Adrenal gland (tissue), 12 donors: ENCODE data around the gene TPSD1. TPM values are rescaled to one million over a fixed set of nuclear protein-coding genes. Genes with fewer than 3 reads are reported as not detected.

Experiments used
- DNase-seq, 7 donors: peaks; one replicate each; pipeline ENCODE4 v3.0.0-alpha.2; 2019 to 2020
- H3K27ac ChIP-seq, 5 donors: fragments of 200-600 bp; sonication (generic) in 4 of 5; 1 replicate in 3 of 5; 2 replicates in 2 of 5; pipeline versions ENCODE4 v1.5.1 to v1.8.0; 2016 to 2020; ENCODE audit warnings: mild to moderate bottlenecking in 1 of 5
- H3K27me3 ChIP-seq: fragments of 200-600 bp; 2 replicates; pipeline ENCODE4 v1.8.0; 2021
- H3K36me3 ChIP-seq, 2 donors: fragments of 200-600 bp; replicated peaks in 1 of 2; 1 replicate in 1 of 2; 2 replicates in 1 of 2; pipeline versions ENCODE4 v1.5.1 to v1.8.0; 2018 to 2022
- H3K4me1 ChIP-seq, 2 donors: fragments of 200-600 bp; replicated peaks in 1 of 2; 1 replicate in 1 of 2; 2 replicates in 1 of 2; pipeline versions ENCODE4 v1.5.1 to v1.8.0; 2018 to 2021
- H3K4me3 ChIP-seq, 4 donors: fragments of 200-600 bp; sonication (generic) in 3 of 4; one replicate each; pipeline ENCODE4 v1.5.1; 2016 to 2018
- H3K9me3 ChIP-seq, 3 donors: fragments of 200-600 bp; sonication (generic) in 1 of 3; replicated peaks in 1 of 3; 1 replicate in 2 of 3; 2 replicates in 1 of 3; pipeline versions ENCODE4 v1.5.1 to v1.8.0; 2016 to 2021
- POLR2A ChIP-seq, 2 donors: fragments of 450-650 bp; IDR thresholded peaks; one replicate each; pipeline ENCODE4 v1.6.1; 2017; ENCODE audit warnings: antibody characterized with exemption in 2 of 2, mild to moderate bottlenecking in 2 of 2, moderate library complexity in 1 of 2
- WGBS, 4 donors: extraction: QIAGEN DNeasy Blood & Tissue Kit in 2 of 4; methylation state at CpG; one replicate each; pipeline versions ENCODE4 v1.1.5 to v1.1.7; 2013 to 2017; 5-methylcytosine and 5-hydroxymethylcytosine counted together
- intact Hi-C, 2 donors: fragments of 100-400 bp; cut with DNase I; formaldehyde crosslinking; loops; one replicate each; pipeline versions ENCODE4 v1.14.1 to v1.15.0; 2022 to 2023
- polyA plus RNA-seq, 3 donors: library from polyadenylated mRNA; stranded (reverse); fragments of 200-250 nt in 2 of 3; fragments of 350-450 nt in 1 of 3; fragmentation: Illumina TruSeq in 1 of 3; extraction: RNeasy Lipid Tissue Mini Kit (QIAGEN cat#74804) in 1 of 3; gene quantifications; one replicate each; pipeline ENCODE4 v1.2.3, GENCODE V29; 2013 to 2014
- total RNA-seq, 9 donors: library from RNA; depleted of rRNA in 4 of 9; stranded (reverse); fragments of >200 nt in 4 of 9; fragments of 120-200 nt in 1 of 9; fragmentation: NEBNext Ultra II Directional in 1 of 9; extraction: Animal tissue kit (Norgen Biotek cat#: 25700) in 1 of 9; gene quantifications; one replicate each; pipeline versions ENCODE4 v1.1.0 to v1.2.4, GENCODE V29; 2013 to 2023
- TF ChIP-seq, protein P1 (sequence below), 6 experiments: fragments of 450-650 bp in 4 of 6; fragments of 200-600 bp in 2 of 6; sonication (generic) in 1 of 6; IDR thresholded peaks; 1 replicate in 5 of 6; 2 replicates in 1 of 6; pipeline versions ENCODE4 v1.5.1 to v1.8.0; 2016 to 2021; ENCODE audit warnings: antibody characterized with exemption in 6 of 6, mild to moderate bottlenecking in 2 of 6, moderate library complexity in 1 of 6
- donor health status: healthy with polysubstance abuse.
- donor health status: Bipolar disorder and iron deficiency.
- donor health status: DM: yes; HTN: yes; CAD: no.
- donor health status: DM: no; HTN: no; CAD: no.
- donor health status: DM: no; HTN: no; CAD: no.
- donor health status: DM: yes; HTN: yes; CAD: no.

TPSD1 gene
- total and polyA plus RNA-seq, 12 donors, result 0.24 TPM; not detected in 11

DNA sequence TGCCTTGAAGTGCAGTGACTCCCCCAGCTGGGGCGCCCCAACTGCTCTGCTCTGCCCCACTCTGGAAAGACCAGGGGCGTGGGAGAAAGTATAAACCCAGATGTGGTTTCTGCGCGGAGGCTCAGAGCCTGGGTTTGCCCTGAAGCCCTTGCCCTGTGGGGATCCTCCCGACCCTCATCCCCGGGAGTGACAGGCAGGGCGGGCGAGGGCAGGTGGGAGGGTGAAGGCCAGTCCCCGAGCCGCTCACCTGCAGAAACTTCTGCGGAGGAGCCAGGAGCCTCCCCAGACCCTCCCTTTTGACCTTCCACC is 3.8 kb downstream of the TPSD1 start:
- peaks cover 16% of the 10 kb centered on the region for H3K27me3 ChIP-seq
- intact Hi-C loops, result no loop called here
- no peak overlapping the region for H3K27ac ChIP-seq

DNA sequence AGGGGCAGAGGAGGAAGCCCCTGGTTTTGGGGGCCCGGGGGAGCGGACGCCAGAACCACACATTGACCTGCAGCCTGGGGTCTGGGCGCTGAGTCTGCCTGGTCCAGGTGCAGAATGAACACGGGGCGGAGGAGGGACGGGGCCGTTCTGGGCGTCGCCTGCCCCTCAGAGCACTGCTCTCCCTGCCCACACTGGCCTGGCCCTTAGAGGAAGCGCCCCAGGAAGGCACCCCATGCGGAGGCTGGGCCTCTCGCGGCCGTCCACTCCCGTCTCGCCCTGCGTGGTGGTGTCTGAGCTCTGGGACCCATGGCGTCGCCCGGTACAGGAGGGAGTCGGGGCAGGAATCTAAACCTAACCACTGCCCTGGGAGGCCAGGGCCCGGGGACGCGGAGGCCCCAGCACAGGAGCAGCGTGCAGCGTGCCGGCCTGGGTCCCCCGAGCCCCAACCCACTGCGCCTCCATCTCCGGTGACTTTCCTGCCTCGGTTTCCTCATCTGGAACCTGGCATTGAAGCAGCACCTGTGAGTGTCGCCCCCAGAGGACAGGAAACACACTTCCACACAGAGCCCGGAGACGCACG is 4.3 kb downstream of the TPSD1 start:
- WGBS, 4 donors, result 40 to 78% (median 61%) methylated on average over 1 to 36 of the region's 36 CpGs
- Histone ChIP-seq H3K4me1 (no peaks in the 10 kb centered on the region), H3K27ac (no peak overlapping the region), H3K36me3 (no peaks in the 10 kb centered on the region), H3K27me3 (peaks cover 16% of the 10 kb centered on the region), H3K9me3 (no peaks in the 10 kb centered on the region), H3K4me3 (no peak overlapping the region)
- intact Hi-C loops, result no loop called here
- no peak for DNase-seq
- TF ChIP-seq, protein P1, sequence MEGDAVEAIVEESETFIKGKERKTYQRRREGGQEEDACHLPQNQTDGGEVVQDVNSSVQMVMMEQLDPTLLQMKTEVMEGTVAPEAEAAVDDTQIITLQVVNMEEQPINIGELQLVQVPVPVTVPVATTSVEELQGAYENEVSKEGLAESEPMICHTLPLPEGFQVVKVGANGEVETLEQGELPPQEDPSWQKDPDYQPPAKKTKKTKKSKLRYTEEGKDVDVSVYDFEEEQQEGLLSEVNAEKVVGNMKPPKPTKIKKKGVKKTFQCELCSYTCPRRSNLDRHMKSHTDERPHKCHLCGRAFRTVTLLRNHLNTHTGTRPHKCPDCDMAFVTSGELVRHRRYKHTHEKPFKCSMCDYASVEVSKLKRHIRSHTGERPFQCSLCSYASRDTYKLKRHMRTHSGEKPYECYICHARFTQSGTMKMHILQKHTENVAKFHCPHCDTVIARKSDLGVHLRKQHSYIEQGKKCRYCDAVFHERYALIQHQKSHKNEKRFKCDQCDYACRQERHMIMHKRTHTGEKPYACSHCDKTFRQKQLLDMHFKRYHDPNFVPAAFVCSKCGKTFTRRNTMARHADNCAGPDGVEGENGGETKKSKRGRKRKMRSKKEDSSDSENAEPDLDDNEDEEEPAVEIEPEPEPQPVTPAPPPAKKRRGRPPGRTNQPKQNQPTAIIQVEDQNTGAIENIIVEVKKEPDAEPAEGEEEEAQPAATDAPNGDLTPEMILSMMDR (IDR thresholded peaks at IDR 0.05), result no peak
- TF ChIP-seq POLR2A (IDR thresholded peaks at IDR 0.05), result no peak

More for the DNA sequence above, 3.8 kb downstream of the TPSD1 start:
- DNase-seq, result no peak
- TF ChIP-seq, protein P1 (IDR thresholded peaks at IDR 0.05), result no peak
- no peak for TF ChIP-seq POLR2A (IDR thresholded peaks at IDR 0.05)
- no peak overlapping the region for H3K4me3 ChIP-seq
- H3K4me1 ChIP-seq, result no peaks in the 10 kb centered on the region
- H3K9me3 ChIP-seq, result no peaks in the 10 kb centered on the region
- H3K36me3 ChIP-seq, result no peaks in the 10 kb centered on the region
- WGBS, 4 donors, result 7 to 24% (median 14%) methylated on average over 2 to 11 of the region's 11 CpGs

DNA sequence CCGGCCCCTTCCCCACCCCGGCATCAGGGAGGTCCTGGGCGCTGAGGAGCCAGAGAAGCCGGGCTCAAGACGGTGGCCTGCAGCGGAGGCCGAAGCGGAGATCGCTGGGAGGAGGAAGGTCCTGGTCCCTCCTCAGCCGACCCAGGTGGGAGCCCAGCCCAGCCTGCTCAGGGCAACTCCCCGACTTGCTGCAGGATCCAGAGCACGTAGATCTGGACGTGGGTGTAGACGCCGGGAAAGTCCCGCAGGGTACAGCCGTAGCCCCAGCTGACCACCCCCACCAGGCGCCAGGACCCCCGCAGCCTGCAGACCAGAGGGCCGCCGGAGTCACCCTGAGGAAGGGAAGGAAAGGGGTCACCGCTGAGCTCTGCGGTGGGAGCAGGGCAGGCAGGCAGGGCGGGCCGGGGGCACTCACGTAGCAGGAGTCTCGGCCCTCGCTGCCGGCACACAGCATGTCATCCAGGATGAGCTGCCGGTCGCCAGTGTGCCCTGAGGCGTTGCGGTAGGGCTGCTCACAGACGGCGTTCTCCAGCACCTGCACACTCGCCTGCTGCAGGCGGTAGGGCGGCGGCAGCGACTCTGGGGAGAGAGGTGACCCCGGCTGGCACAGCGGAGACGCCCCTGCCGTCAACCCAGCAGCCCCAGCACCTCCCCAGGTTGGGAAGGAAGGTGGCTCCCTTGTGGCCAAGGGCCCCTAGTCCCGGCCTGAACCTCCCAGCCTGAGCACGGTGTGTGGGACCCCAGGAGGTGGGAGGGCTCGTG is 5.4 kb downstream of the TPSD1 start:
- no peaks in the 10 kb centered on the region for H3K36me3 ChIP-seq
- WGBS, 4 donors, result 10 to 30% (median 15%) methylated on average over 7 to 47 of the region's 47 CpGs
- H3K27me3 ChIP-seq, result peaks cover 16% of the 10 kb centered on the region
- no peaks in the 10 kb centered on the region for H3K9me3 ChIP-seq
- TF ChIP-seq, protein P1 (IDR thresholded peaks at IDR 0.05), result no peak
- no peaks in the 10 kb centered on the region for H3K4me1 ChIP-seq
- no peak for DNase-seq
- intact Hi-C loops, result no loop called here
- H3K27ac ChIP-seq, result no peak overlapping the region
- no peak overlapping the region for H3K4me3 ChIP-seq

GRCh38 chr16:1262210-1262845 is 6.5 kb downstream of the TPSD1 start:
- no peaks in the 10 kb centered on the region for H3K4me1 ChIP-seq
- H3K27me3 ChIP-seq, result peaks cover 16% of the 10 kb centered on the region
- no peak overlapping the region for H3K4me3 ChIP-seq
- WGBS, 4 donors, result 76 to 80% (median 78%) methylated on average over 15 to 32 of the region's 32 CpGs
- intact Hi-C loops, result no loop called here
- no peaks in the 10 kb centered on the region for H3K36me3 ChIP-seq
- no peaks in the 10 kb centered on the region for H3K9me3 ChIP-seq
- no peak overlapping the region for H3K27ac ChIP-seq
- TF ChIP-seq, protein P1 (IDR thresholded peaks at IDR 0.05), result no peak
- no peak for DNase-seq
